IPS-NIHi7 (cell line): Measurements from ENCODE around the gene INO80B.
"Not testable (repeated sequence)": the region's sequence is repeated elsewhere in the genome, so short reads cannot be mapped to it uniquely, and the experiment has no call there.

Experiments used
- DNase-seq: peaks from one replicate; pipeline ENCODE4 v3.0.0; 2012; ENCODE audit warnings: mixed read lengths; ENCODE audit errors: extremely low spot score

The INO80B gene

GRCh38 chr2:74448771-74449170, 6.1 kb upstream of the INO80B start:
- no peak for DNase-seq

DNA sequence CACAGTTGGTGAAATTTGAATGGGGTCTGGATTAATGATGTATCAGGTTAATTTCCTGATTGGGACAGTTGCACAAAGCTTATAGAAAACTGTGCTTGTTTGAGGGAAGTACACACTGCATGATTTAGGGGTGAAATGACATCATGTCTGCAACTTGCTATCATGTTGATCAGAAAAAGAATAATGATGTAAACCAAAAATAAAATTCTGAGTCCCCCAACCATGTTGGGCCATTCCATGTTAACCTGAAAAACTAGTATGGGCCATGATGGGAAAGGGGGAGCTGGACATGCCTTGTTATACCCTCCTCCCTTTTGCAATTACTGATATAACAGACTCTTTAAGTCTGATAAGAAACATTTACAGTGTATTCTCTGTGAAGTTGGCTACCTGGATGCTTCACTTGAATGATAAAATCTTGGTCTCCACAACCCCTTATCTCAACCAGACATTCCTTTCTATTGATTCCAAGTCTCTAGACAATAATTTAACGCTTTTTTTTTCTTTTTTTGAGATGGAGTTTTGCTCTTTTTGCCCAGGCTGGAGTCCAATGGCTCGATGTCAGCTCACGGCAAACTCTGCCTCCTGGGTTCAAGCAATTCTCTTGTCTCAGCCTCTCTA, 4.2 kb upstream of the INO80B start:
- DNase-seq: no peak

DNA sequence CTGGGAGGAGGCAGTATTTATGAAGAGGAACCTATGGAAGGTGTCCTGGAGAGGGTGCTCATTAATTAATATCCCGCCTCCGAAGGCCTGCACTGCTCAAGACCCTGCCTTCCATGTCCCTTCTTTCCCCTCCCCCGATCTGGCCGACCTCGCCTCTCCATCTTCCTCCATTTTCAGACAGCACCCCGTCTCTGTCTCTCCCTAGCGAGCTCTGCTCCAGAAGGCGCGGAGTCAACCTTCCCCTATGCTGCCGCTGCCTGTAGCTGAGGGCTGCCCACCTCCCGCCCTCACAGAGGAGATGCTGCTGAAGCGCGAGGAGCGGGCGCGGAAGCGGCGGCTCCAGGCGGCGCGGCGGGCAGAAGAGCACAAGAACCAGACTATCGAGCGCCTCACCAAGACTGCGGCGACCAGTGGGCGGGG, 2.3 kb downstream of the INO80B start:
- no peak for DNase-seq

DNA sequence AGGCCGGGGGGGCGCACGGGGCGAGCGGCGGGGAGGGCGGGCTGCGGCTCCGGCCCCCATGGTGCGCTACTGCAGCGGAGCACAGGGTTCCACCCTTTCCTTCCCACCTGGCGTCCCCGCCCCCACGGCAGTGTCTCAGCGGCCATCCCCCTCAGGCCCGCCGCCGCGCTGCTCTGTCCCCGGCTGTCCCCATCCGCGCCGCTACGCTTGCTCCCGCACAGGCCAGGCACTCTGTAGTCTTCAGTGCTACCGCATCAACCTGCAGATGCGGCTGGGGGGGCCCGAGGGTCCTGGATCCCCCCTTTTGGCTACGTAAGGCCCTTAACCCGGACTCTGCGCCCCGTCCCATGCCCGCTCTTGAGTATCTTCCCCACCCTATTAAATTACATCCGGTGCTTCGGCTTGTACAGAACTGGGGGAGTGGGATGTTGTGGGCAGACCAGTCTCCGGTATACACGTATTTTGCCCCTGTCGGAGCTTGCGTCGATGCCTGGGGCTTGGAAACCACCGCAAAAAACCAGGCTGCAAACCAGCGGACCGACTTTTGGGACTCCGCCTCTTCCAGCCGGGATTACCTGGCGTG, 2.8 kb downstream of the INO80B start:
- peak; percentile 62 for DNase-seq

DNA sequence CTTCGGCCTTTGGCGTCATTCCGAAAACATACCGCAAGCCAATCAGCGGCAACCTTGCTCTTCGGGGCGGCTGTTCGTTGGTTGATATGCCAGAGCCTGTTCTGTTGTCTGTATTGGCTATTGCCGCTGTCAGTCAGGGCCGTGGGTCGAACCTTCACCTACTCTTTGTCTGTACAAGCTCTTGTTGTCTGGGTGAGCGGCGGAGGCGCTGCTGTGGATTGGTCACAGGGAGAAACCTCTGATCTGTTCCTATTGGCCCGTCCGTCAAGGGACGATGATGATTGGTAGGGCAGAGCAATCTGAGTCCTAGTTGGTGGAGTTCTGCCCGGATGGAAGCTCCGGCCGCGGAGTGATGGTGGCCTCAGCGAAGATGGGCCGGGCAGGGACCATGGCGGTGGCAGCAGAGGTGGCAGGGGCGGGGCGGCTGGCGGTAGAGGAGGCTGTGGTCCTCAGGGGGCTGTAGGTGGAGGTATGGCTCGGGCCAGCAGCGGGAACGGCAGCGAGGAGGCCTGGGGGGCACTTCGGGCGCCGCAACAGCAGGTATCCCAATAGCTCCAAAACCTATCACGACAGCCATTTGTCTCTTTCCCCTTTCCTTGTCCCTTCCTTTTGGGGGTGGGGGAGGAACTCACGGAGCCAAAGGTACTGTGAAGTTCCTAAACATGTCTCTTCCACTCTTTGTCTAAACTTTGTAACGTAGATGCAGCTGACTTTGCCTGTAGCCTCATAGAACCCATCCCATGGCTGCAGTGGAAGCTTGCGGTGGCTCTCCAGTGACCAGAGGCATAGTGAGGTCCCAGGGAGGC, 3.4 kb downstream of the INO80B start, which contains the start of gene WBP1:
Gene WBP1, plus strand, starts transcription at position 307 of the 806 bp plus-strand sequence. Its CDS starts 165 bp downstream, at position 472.
- peak; percentile 92 for DNase-seq

- DNase-seq: no peak
Measured at GRCh38 chr2:74458938-74459363, 4.1 kb downstream of the INO80B start.

GRCh38 chr2:74459503-74460118, 4.7 kb downstream of the INO80B start:
- not testable (repeated sequence) for DNase-seq

DNA sequence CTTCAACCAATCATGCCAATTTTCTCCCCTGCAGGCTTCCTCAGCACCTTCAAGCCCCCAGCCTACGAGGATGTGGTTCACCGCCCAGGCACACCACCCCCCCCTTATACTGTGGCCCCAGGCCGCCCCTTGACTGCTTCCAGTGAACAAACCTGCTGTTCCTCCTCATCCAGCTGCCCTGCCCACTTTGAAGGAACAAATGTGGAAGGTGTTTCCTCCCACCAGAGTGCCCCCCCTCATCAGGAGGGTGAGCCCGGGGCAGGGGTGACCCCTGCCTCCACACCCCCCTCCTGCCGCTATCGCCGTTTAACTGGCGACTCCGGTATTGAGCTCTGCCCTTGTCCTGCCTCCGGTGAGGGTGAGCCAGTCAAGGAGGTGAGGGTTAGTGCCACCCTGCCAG, 5.3 kb downstream of the INO80B start:
- DNase-seq: not testable (repeated sequence)

GRCh38 chr2:74461187-74462053, 6.5 kb downstream of the INO80B start:
- DNase-seq: peak; percentile 28

GRCh38 chr2:74462054-74462785, 7.3 kb downstream of the INO80B start:
- DNase-seq: no peak

- no peak for DNase-seq
Measured at GRCh38 chr2:74462786-74463105, 7.9 kb downstream of the INO80B start.

GRCh38 chr2:74464406-74464805, 9.5 kb downstream of the INO80B start:
- DNase-seq: no peak

DNA sequence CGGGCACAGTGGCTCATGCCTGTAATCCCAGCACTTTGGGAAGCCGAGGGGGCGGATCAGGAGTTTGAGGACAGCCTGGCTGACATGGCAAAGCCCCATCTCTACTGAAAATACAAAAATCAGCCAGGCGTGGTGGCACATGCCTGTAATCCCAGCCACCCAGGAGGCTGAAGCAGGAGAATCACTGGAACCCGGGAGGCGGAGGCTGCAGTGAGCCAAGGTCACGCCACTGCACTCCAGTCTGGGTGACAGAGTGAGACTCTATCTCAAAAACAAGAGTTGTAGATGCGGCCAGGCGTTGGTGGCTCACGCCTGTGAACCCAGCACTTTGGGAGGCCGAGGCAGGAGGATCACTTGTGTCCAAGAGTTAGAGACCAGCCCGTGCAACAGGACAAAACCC, 15.9 kb downstream of the INO80B start:
- not testable (repeated sequence) for DNase-seq

DNA sequence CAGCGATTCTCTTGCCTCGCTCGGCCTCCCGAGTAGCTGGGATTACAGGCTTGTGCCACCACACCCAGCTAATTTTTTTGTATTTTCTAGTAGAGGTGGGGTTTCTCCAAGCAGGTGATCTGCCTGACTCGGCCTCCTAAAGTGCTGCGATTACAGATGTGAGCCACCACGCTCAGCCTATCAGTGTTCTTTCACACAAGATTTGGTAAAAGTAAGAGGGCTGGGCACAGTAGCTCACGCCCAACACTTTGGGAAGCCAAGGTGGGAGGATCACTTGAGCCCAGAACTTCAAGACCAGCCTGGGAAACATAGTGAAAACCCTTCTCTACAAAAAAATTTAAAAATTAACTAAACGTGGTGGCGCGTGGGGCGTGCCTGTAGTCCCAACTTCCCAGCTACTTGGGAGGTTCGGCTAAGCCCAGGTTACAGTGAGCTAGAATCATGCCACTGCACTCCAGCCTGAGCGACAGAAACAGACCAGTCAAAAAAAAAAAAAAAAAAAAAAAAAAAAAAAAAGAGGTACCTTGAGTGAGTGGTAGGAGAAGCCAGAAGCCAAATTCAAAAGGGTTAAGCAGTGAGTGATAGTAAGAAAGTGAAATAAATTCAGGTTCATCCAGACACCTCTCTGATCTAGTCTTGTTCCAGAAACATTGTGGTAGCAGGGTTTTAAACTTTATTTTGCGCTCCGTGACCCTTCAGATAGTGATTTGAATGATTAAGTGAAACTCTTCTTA, 16.6 kb downstream of the INO80B start:
- no peak for DNase-seq

DNA sequence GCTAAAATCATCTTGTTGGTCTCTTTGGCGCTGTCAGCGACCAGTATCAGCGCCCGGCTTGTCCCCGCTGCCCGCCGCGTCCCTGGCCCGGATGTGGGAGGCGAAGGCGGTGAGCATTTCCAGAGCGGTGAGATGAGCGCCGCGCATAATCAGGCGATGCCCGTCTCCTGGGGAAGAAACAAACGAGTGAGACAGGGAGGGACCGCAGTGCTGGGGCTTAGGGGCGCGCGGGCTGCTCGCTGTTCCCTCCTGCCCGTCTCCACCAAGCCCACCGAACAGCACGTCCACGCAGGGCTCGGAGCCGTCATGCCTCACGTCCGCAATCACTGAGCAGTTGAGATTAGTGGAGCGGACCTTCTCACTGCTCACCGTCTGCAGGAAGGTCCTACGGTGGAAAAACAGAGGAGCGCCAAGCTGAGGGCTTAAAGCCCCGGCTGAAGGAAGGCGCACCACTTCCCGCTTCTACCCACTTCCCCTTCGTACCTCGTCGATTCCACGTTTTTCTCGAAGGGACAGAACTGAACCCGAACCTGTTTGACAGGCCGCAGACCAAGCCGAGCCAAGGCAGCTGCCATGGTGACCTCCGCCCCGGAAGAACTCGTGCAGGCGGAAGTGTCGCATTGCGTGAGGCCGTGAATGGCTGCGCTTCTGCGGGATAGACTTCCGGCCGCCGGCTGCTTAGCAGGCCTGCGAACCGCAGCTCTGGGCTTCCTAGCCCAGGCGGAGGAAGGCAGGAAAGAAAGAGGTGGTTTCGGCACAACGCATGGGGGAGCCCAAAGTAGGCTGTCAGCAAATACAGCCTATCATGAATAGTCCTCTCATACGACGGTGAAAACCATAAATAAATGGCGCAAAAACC, 17.4 kb downstream of the INO80B start, which contains the start of gene MRPL53:
Gene MRPL53, minus strand, starts transcription at position 595 of the 859 bp plus-strand sequence. Its CDS starts 20 bp downstream, at position 575.
- peak; percentile 80 for DNase-seq

DNA sequence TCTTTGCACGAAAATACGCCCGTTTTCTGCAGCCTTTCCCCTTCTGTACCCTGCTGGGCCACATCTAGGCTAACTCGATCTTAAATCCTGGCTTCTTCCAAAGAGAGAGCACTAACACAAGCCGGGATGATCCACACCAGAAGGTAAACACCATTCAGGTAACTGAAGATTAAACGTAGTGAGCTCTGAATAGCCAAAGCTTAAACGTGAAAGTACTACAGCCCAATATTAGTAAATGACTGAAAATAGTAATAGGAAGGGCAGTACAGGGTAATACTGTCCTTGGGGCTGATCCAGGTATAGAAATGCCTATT, 18.0 kb downstream of the INO80B start:
- DNase-seq: no peak

- no peak for DNase-seq
Measured at GRCh38 chr2:74474481-74474880, 19.6 kb downstream of the INO80B start.

DNA sequence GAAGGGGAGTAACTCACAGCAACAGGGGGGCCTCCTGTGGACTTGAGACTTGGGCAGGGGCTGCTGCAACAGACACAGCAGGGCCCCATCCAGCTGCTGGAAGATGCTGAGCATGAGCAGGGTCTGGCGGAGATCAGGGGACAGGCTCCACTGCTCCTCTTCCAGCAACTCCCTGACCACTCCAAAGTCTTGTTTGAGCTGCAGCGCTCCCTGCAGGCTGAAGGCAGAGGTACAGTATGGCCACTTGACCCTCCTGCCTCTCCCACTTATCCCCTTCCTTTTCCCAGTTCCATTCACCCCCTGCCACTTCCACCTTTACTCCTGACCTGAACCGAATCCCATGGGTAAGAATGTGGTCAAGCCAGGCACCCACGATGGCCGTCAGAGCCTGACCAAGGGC, 20.0 kb downstream of the INO80B start:
- peak; percentile 36 for DNase-seq

- no peak for DNase-seq
Measured at GRCh38 chr2:74481431-74481830, 26.5 kb downstream of the INO80B start.
